HepG2 (cell line): ENCODE results near the gene MTHFD1. TPM values are rescaled to one million over a fixed set of nuclear protein-coding genes. Genes with fewer than 3 reads are reported as not detected.

Experiments used
- CENPBD1 ChIP-seq: sonication (generic); formaldehyde crosslinking; IDR thresholded peaks from 2 replicates; pipeline ENCODE4 v1.8.0; 2022; ENCODE audit warnings: missing genetic modification reagents, low read depth, mild to moderate bottlenecking, borderline replicate concordance
- FOXA1 ChIP-seq, 2 experiments: fragments of 450-650 bp in 1 of 2; sonication (generic) in 1 of 2; formaldehyde crosslinking in 1 of 2; IDR thresholded peaks; 2 replicates each; pipeline versions ENCODE4 v1.4.0 to v1.6.1; 2016 to 2020; ENCODE audit warnings: missing genetic modification reagents in 1 of 2
- FOXK1 ChIP-seq: sonication (generic); formaldehyde crosslinking; IDR thresholded peaks from 2 replicates; pipeline ENCODE4 v1.4.0; 2020; ENCODE audit warnings: low read depth, missing genetic modification reagents, borderline replicate concordance
- KLF9 ChIP-seq: IDR thresholded peaks from 2 replicates; pipeline ENCODE4 v1.6.1; 2016; ENCODE audit warnings: low read depth
- NFIC ChIP-seq: IDR thresholded peaks from 2 replicates; pipeline ENCODE4 v1.6.1; 2012; ENCODE audit warnings: mild to moderate bottlenecking, low read length, inconsistent platforms
- PITX1 ChIP-seq: sonication (generic); formaldehyde crosslinking; IDR thresholded peaks from 2 replicates; pipeline ENCODE4 v1.5.1; 2020; ENCODE audit warnings: mild to moderate bottlenecking, missing genetic modification reagents
- POLR2A ChIP-seq, 2 experiments: IDR thresholded peaks; 2 replicates each; pipeline ENCODE4 v1.6.1; 2011; ENCODE audit warnings: low read depth in 2 of 2, low read length in 2 of 2, mild to moderate bottlenecking in 1 of 2, moderate library complexity in 1 of 2; ENCODE audit not compliant: insufficient read depth in 1 of 2
- POLR2AphosphoS2 ChIP-seq: IDR thresholded peaks from 2 replicates; pipeline ENCODE4 v1.6.1; 2011; ENCODE audit warnings: low read depth, low read length, improper control_type of control experiment
- SIN3B ChIP-seq: fragments of 150-350 bp; IDR thresholded peaks from 2 replicates; pipeline ENCODE4 v1.6.1; 2014; ENCODE audit warnings: low read length
- TEAD3 ChIP-seq: optimal IDR thresholded peaks from 2 replicates; pipeline ENCODE3; 2016; ENCODE audit warnings: borderline replicate concordance
- TRAFD1 ChIP-seq: sonication (generic); formaldehyde crosslinking; IDR thresholded peaks from 2 replicates; pipeline ENCODE4 v1.5.1; 2020; ENCODE audit warnings: missing genetic modification reagents, mild to moderate bottlenecking, borderline replicate concordance
- ZNF121 ChIP-seq: sonication (generic); formaldehyde crosslinking; IDR thresholded peaks from 2 replicates; pipeline ENCODE4 v1.5.0; 2020; ENCODE audit warnings: mild to moderate bottlenecking, missing genetic modification reagents
- ZNF207 ChIP-seq: fragments of 450-650 bp; IDR thresholded peaks from 2 replicates; pipeline ENCODE4 v1.6.1; 2016; ENCODE audit warnings: antibody characterized with exemption, borderline replicate concordance
- ZNF383 ChIP-seq: sonication (generic); formaldehyde crosslinking; IDR thresholded peaks from 2 replicates; pipeline ENCODE4 v1.4.0; 2020; ENCODE audit warnings: missing genetic modification reagents, mild to moderate bottlenecking, borderline replicate concordance
- ZNF432 ChIP-seq: sonication (generic); formaldehyde crosslinking; IDR thresholded peaks from 2 replicates; pipeline ENCODE4 v1.5.0; 2020; ENCODE audit warnings: missing genetic modification reagents, mild to moderate bottlenecking, borderline replicate concordance
- ZNF510 ChIP-seq: sonication (generic); formaldehyde crosslinking; IDR thresholded peaks from 2 replicates; pipeline ENCODE4 v1.4.0; 2020; ENCODE audit warnings: low read depth, mild to moderate bottlenecking, missing genetic modification reagents
- ZNF512 ChIP-seq: sonication (generic); formaldehyde crosslinking; IDR thresholded peaks from 2 replicates; pipeline ENCODE4 v1.4.0; 2020; ENCODE audit warnings: mild to moderate bottlenecking, missing genetic modification reagents
- ZNF546 ChIP-seq: sonication (generic); formaldehyde crosslinking; conservative IDR thresholded peaks from 2 replicates; pipeline ENCODE4 v1.8.1; 2023; ENCODE audit warnings: mild to moderate bottlenecking, missing genetic modification reagents
- ZNF639 ChIP-seq: conservative IDR thresholded peaks from 2 replicates; pipeline ENCODE4 v1.6.1; 2018; ENCODE audit warnings: missing genetic modification reagents
- polyA plus RNA-seq, 8 experiments: library from polyadenylated mRNA; depleted of rRNA in 3 of 8; stranded (reverse) in 7 of 8; unstranded in 1 of 8; fragments of >200 nt; fragmentation: Illumina TruSeq in 4 of 8; extraction: Trizol in 4 of 8; gene quantifications; 2 replicates each; pipeline versions ENCODE4 v1.2.1 to v1.2.3, GENCODE V29; 2011 to 2016; ENCODE audit warnings: low read depth in 4 of 8, missing spikeins in 1 of 8, mixed read lengths in 1 of 8; ENCODE audit not compliant: insufficient read depth in 1 of 8
- total RNA-seq, 5 experiments: library from RNA; depleted of rRNA; stranded (reverse); fragments of >200 nt; fragmentation: Illumina TruSeq; extraction: Trizol; gene quantifications; 2 replicates each; pipeline ENCODE4 v1.2.3, GENCODE V29; 2016; ENCODE audit warnings: low read depth in 1 of 5
- TF ChIP-seq, protein P1 (sequence below): IDR thresholded peaks from 2 replicates; pipeline ENCODE4 v1.6.1; 2018; ENCODE audit warnings: missing genetic modification reagents
- TF ChIP-seq, protein P2 (sequence below): sonication (generic); formaldehyde crosslinking; IDR thresholded peaks from 2 replicates; pipeline ENCODE4 v1.8.1; 2023; ENCODE audit warnings: mild to moderate bottlenecking, missing genetic modification reagents
- TF ChIP-seq, protein P3 (sequence below): sonication (generic); formaldehyde crosslinking; conservative IDR thresholded peaks from 2 replicates; pipeline ENCODE4 v1.8.1; 2023; ENCODE audit warnings: missing genetic modification reagents

MTHFD1 gene
- total and polyA plus RNA-seq, 2 of the 13 experiments (the other 11 are each of a cell fraction or from before 2014, with no cell fraction given) = 31.0 to 106 TPM

GRCh38 chr14:64504310-64504896, 116.2 kb downstream of the MTHFD1 start, which contains the start of gene ZBTB1 (continued):
- TF ChIP-seq, protein P1, sequence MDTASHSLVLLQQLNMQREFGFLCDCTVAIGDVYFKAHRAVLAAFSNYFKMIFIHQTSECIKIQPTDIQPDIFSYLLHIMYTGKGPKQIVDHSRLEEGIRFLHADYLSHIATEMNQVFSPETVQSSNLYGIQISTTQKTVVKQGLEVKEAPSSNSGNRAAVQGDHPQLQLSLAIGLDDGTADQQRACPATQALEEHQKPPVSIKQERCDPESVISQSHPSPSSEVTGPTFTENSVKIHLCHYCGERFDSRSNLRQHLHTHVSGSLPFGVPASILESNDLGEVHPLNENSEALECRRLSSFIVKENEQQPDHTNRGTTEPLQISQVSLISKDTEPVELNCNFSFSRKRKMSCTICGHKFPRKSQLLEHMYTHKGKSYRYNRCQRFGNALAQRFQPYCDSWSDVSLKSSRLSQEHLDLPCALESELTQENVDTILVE (CRISPR knock-in tag) = 0 out of 2 replicates have a peak, but pooled peaks have one; percentile 13
- TF ChIP-seq NFIC (no peak), SIN3B (no peak), POLR2AphosphoS2 (no peak), FOXA1 (IDR thresholded peaks at IDR 0.05) (no peak), FOXA1 (CRISPR knock-in tag; IDR thresholded peaks at IDR 0.05) (peak; percentile 84), FOXK1 (CRISPR knock-in tag) (no peak; the same call in 1 of the 2 replicates), ZNF546 (CRISPR knock-in tag) (no peak; the same call in none of the 2 replicates), ZNF512 (no peak), ZNF207 (no peak), POLR2A (IDR thresholded peaks at IDR 0.05; ENCODE audit: insufficient read depth in 1 of 2, low read depth in 2 of 2, low read length in 2 of 2) (peak; percentile 68 to 95), KLF9 (CRISPR knock-in tag) (no peak), ZNF510 (CRISPR knock-in tag) (no peak), TRAFD1 (no peak), ZNF432 (CRISPR knock-in tag) (0 out of 2 replicates have a peak, but pooled peaks have one; percentile 49), ZNF639 (CRISPR knock-in tag) (no peak; the same call in none of the 2 replicates), ZNF383 (CRISPR knock-in tag) (no peak), TEAD3 (CRISPR knock-in tag) (no peak), CENPBD1 (no peak), ZNF121 (CRISPR knock-in tag) (peak; percentile 30; the same call in 1 of the 2 replicates), PITX1 (CRISPR knock-in tag) (no peak)
- TF ChIP-seq, protein P2, sequence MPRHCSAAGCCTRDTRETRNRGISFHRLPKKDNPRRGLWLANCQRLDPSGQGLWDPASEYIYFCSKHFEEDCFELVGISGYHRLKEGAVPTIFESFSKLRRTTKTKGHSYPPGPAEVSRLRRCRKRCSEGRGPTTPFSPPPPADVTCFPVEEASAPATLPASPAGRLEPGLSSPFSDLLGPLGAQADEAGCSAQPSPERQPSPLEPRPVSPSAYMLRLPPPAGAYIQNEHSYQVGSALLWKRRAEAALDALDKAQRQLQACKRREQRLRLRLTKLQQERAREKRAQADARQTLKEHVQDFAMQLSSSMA (CRISPR knock-in tag) = no peak
- TF ChIP-seq, protein P3, sequence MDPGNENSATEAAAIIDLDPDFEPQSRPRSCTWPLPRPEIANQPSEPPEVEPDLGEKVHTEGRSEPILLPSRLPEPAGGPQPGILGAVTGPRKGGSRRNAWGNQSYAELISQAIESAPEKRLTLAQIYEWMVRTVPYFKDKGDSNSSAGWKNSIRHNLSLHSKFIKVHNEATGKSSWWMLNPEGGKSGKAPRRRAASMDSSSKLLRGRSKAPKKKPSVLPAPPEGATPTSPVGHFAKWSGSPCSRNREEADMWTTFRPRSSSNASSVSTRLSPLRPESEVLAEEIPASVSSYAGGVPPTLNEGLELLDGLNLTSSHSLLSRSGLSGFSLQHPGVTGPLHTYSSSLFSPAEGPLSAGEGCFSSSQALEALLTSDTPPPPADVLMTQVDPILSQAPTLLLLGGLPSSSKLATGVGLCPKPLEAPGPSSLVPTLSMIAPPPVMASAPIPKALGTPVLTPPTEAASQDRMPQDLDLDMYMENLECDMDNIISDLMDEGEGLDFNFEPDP (CRISPR knock-in tag) = no peak
